HepG2 (cell line): ENCODE results near the gene CHADL. TPM values are rescaled to one million over a fixed set of nuclear protein-coding genes. Genes with fewer than 3 reads are reported as not detected.

ENCODE experiments used
- AGO1 ChIP-seq: fragments of 200-400 bp; formaldehyde crosslinking; IDR thresholded peaks from 2 replicates; pipeline ENCODE4 v1.6.1; 2017; ENCODE audit warnings: mild to moderate bottlenecking, low read depth, low read length, moderate library complexity; ENCODE audit not compliant: poor library complexity, severe bottlenecking
- ATF5 ChIP-seq: sonication (generic); formaldehyde crosslinking; IDR thresholded peaks from 2 replicates; pipeline ENCODE4 v1.4.0; 2020; ENCODE audit warnings: mild to moderate bottlenecking, low read depth, missing genetic modification reagents
- BRD4 ChIP-seq: sonication (generic); formaldehyde crosslinking; IDR thresholded peaks from 2 replicates; pipeline ENCODE4 v1.4.0; 2020; ENCODE audit warnings: missing genetic modification reagents
- ERF ChIP-seq: IDR thresholded peaks from 2 replicates; pipeline ENCODE4 v1.6.1; 2018; ENCODE audit warnings: missing biosample characterization, missing genetic modification reagents
- GTF2F1 ChIP-seq: fragments of 150-350 bp; IDR thresholded peaks from 2 replicates; pipeline ENCODE4 v1.6.1; 2014; ENCODE audit warnings: low read length
- NCOA5 ChIP-seq: sonication (generic); formaldehyde crosslinking; IDR thresholded peaks from 2 replicates; pipeline ENCODE4 v1.4.0; 2020; ENCODE audit warnings: missing genetic modification reagents
- NPAS2 ChIP-seq: sonication (generic); formaldehyde crosslinking; IDR thresholded peaks from 2 replicates; pipeline ENCODE4 v1.8.0; 2022; ENCODE audit warnings: mild to moderate bottlenecking, missing genetic modification reagents, borderline replicate concordance
- NR1H2 ChIP-seq: sonication (generic); formaldehyde crosslinking; IDR thresholded peaks from 2 replicates; pipeline ENCODE4 v1.8.1; 2022; ENCODE audit warnings: low read depth, missing genetic modification reagents, borderline replicate concordance
- NR3C1 ChIP-seq: sonication (generic); formaldehyde crosslinking; IDR thresholded peaks from 2 replicates; pipeline ENCODE4 v1.4.0; 2020; ENCODE audit warnings: missing genetic modification reagents
- PAWR ChIP-seq: sonication (generic); formaldehyde crosslinking; IDR thresholded peaks from 2 replicates; pipeline ENCODE4 v1.4.0; 2020; ENCODE audit warnings: missing genetic modification reagents, mild to moderate bottlenecking, borderline replicate concordance
- RAD21 ChIP-seq: fragments of 450-650 bp; formaldehyde crosslinking; IDR thresholded peaks from 2 replicates; pipeline ENCODE4 v1.5.0; 2020; ENCODE audit warnings: mild to moderate bottlenecking
- SAFB2 ChIP-seq: sonication (generic); formaldehyde crosslinking; IDR thresholded peaks from 2 replicates; pipeline ENCODE4 v1.5.1; 2020; ENCODE audit warnings: missing genetic modification reagents, low read depth, mild to moderate bottlenecking, borderline replicate concordance
- TBL1XR1 ChIP-seq: fragments of 150-350 bp; IDR thresholded peaks from 2 replicates; pipeline ENCODE4 v1.6.1; 2014; ENCODE audit warnings: borderline replicate concordance, low read length; ENCODE audit not compliant: partially characterized antibody
- YY1 ChIP-seq: IDR thresholded peaks from 2 replicates; pipeline ENCODE4 v1.6.1; 2011; ENCODE audit warnings: low read length, low read depth, moderate library complexity, mild to moderate bottlenecking; ENCODE audit not compliant: insufficient read depth, insufficient replicate concordance
- ZBTB46 ChIP-seq: sonication (generic); formaldehyde crosslinking; IDR thresholded peaks from 2 replicates; pipeline ENCODE4 v1.4.0; 2020; ENCODE audit warnings: mild to moderate bottlenecking, missing genetic modification reagents, borderline replicate concordance
- ZBTB7A ChIP-seq: sonication (generic); formaldehyde crosslinking; IDR thresholded peaks from 2 replicates; pipeline ENCODE4 v1.8.0; 2022; ENCODE audit warnings: mild to moderate bottlenecking, missing genetic modification reagents
- ZFY ChIP-seq: sonication (generic); formaldehyde crosslinking; IDR thresholded peaks from 2 replicates; pipeline ENCODE4 v1.4.0; 2020; ENCODE audit warnings: missing genetic modification reagents
- ZFYVE20 ChIP-seq: sonication (generic); formaldehyde crosslinking; IDR thresholded peaks from 2 replicates; pipeline ENCODE4 v1.8.0; 2023; ENCODE audit warnings: low read depth, mild to moderate bottlenecking, moderate library complexity, missing genetic modification reagents, borderline replicate concordance
- ZNF180 ChIP-seq: sonication (generic); formaldehyde crosslinking; IDR thresholded peaks from 2 replicates; pipeline ENCODE4 v1.4.0; 2020; ENCODE audit warnings: low read depth, missing genetic modification reagents, borderline replicate concordance
- ZNF263 ChIP-seq: sonication (generic); formaldehyde crosslinking; IDR thresholded peaks from 2 replicates; pipeline ENCODE4 v1.4.0; 2020; ENCODE audit warnings: missing genetic modification reagents
- ZNF333 ChIP-seq: sonication (generic); formaldehyde crosslinking; IDR thresholded peaks from 2 replicates; pipeline ENCODE4 v1.4.0; 2020; ENCODE audit warnings: mild to moderate bottlenecking, missing genetic modification reagents, borderline replicate concordance
- ZNF619 ChIP-seq: sonication (generic); formaldehyde crosslinking; IDR thresholded peaks from 2 replicates; pipeline ENCODE4 v1.4.0; 2020; ENCODE audit warnings: mild to moderate bottlenecking, missing genetic modification reagents
- polyA plus RNA-seq, 8 experiments: library from polyadenylated mRNA; depleted of rRNA in 3 of 8; stranded (reverse) in 7 of 8; unstranded in 1 of 8; fragments of >200 nt; fragmentation: Illumina TruSeq in 4 of 8; extraction: Trizol in 4 of 8; gene quantifications; 2 replicates each; pipeline versions ENCODE4 v1.2.1 to v1.2.3, GENCODE V29; 2011 to 2016; ENCODE audit warnings: low read depth in 4 of 8, missing spikeins in 1 of 8, mixed read lengths in 1 of 8; ENCODE audit not compliant: insufficient read depth in 1 of 8
- total RNA-seq, 5 experiments: library from RNA; depleted of rRNA; stranded (reverse); fragments of >200 nt; fragmentation: Illumina TruSeq; extraction: Trizol; gene quantifications; 2 replicates each; pipeline ENCODE4 v1.2.3, GENCODE V29; 2016; ENCODE audit warnings: low read depth in 1 of 5
- TF ChIP-seq, protein P1 (sequence below): sonication (generic); formaldehyde crosslinking; IDR thresholded peaks from 2 replicates; pipeline ENCODE4 v1.8.1; 2023; ENCODE audit warnings: mild to moderate bottlenecking, missing genetic modification reagents
- TF ChIP-seq, protein P2 (sequence below): sonication (generic); formaldehyde crosslinking; IDR thresholded peaks from 2 replicates; pipeline ENCODE4 v1.4.0; 2020; ENCODE audit warnings: missing genetic modification reagents

CHADL gene
- total and polyA plus RNA-seq, 2 of the 13 experiments (the other 11 are each of a cell fraction or from before 2014, with no cell fraction given) = 2.8 to 8.1 TPM

DNA sequence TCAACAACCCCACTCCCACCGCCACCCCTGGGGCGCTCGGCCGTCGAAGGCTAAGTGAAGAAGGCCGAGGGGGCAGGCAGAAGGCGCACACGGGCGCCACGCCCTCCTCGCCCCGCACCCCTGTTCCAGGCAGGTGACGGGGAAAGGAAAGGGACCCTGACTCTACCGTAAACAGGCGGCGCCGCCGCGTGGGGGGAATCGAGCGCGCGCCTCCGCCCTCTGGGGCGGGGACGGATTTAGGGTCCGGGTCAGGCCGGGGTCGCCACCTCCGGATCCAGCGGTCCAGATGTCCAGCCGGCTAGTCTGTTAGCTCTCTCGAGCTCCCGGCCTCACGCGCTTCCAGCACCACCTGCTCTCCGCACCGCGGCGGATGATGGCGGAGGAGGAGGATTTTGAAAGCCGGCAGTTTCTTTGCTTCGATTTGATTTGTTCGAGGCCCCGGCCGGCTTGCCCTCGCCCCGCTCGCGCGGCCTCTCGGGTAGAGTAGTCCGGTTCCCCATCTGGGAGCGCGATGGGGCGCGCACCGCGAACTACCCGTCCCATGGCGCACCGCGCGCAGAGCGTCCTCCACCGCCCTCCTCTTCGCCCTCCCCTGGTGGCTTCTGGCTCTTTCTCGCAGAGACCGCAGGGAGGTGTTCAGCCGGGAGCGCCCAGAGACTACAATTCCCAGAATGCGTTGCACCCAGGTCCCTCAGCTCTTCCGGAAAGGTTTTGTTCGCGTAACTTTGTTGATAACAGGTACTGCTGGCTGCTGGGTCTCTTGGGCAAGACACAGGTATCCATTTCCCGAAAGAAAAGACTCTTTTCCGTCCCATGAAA, 45.3 kb upstream of the CHADL start, which contains the start of gene RANGAP1 (continued):
- TF ChIP-seq ATF5 (CRISPR knock-in tag) = no peak
- TF ChIP-seq, protein P1, sequence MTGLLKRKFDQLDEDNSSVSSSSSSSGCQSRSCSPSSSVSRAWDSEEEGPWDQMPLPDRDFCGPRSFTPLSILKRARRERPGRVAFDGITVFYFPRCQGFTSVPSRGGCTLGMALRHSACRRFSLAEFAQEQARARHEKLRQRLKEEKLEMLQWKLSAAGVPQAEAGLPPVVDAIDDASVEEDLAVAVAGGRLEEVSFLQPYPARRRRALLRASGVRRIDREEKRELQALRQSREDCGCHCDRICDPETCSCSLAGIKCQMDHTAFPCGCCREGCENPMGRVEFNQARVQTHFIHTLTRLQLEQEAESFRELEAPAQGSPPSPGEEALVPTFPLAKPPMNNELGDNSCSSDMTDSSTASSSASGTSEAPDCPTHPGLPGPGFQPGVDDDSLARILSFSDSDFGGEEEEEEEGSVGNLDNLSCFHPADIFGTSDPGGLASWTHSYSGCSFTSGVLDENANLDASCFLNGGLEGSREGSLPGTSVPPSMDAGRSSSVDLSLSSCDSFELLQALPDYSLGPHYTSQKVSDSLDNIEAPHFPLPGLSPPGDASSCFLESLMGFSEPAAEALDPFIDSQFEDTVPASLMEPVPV (CRISPR knock-in tag) = peak; percentile 79; the same call in 1 of the 2 replicates
- TF ChIP-seq ERF (CRISPR knock-in tag) = peak; percentile 74
- 0 out of 2 replicates have a peak, but pooled peaks have one; percentile 8 for TF ChIP-seq ZFYVE20 (CRISPR knock-in tag)
- no peak for TF ChIP-seq BRD4
- TF ChIP-seq GTF2F1 = no peak
- TF ChIP-seq SAFB2 (CRISPR knock-in tag) = no peak; the same call in 1 of the 2 replicates
- TF ChIP-seq ZBTB7A (CRISPR knock-in tag) = no peak
- peak; percentile 58 for TF ChIP-seq ZFY (CRISPR knock-in tag)
- TF ChIP-seq TBL1XR1 = peak; percentile 46
- TF ChIP-seq ZBTB46 = no peak
- TF ChIP-seq, protein P2, sequence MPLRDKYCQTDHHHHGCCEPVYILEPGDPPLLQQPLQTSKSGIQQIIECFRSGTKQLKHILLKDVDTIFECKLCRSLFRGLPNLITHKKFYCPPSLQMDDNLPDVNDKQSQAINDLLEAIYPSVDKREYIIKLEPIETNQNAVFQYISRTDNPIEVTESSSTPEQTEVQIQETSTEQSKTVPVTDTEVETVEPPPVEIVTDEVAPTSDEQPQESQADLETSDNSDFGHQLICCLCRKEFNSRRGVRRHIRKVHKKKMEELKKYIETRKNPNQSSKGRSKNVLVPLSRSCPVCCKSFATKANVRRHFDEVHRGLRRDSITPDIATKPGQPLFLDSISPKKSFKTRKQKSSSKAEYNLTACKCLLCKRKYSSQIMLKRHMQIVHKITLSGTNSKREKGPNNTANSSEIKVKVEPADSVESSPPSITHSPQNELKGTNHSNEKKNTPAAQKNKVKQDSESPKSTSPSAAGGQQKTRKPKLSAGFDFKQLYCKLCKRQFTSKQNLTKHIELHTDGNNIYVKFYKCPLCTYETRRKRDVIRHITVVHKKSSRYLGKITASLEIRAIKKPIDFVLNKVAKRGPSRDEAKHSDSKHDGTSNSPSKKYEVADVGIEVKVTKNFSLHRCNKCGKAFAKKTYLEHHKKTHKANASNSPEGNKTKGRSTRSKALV (CRISPR knock-in tag) = peak; percentile 40; the same call in 1 of the 2 replicates
- no peak for TF ChIP-seq NPAS2 (CRISPR knock-in tag)
- TF ChIP-seq ZNF180 (CRISPR knock-in tag) = 0 out of 2 replicates have a peak, but pooled peaks have one; percentile 64
- TF ChIP-seq PAWR (CRISPR knock-in tag) = no peak
- TF ChIP-seq NR1H2 = no peak
- no peak for TF ChIP-seq NR3C1 (CRISPR knock-in tag)
- TF ChIP-seq RAD21 (CRISPR knock-in tag) = no peak
- peak; percentile 88 for TF ChIP-seq YY1
- TF ChIP-seq ZNF619 (CRISPR knock-in tag) = no peak; the same call in none of the 2 replicates
- TF ChIP-seq AGO1 = peak; percentile 70
- TF ChIP-seq ZNF333 (CRISPR knock-in tag) = no peak
- TF ChIP-seq ZNF263 (CRISPR knock-in tag) = peak; percentile 86
- TF ChIP-seq NCOA5 (CRISPR knock-in tag) = no peak
